Natural killer cell (primary cell): ENCODE measurements around the gene NCAM2. TPM values are rescaled to one million over a fixed set of nuclear protein-coding genes. Genes with fewer than 3 reads are reported as not detected.

ENCODE experiments used
- ATAC-seq, 3 donors: fragments of 150-1000 bp in 2 of 3; fragments of 200-7000 bp in 1 of 3; cut with Tn5 transposase; 1 replicate in 1 of 3; 2 replicates in 2 of 3; pipeline ENCODE4 v1.10.0; 2021; ENCODE audit warnings: mild to moderate bottlenecking in 2 of 3, moderate library complexity in 2 of 3
- DNase-seq, 2 donors: peaks; one replicate each; pipeline versions ENCODE4 v3.0.0 to v3.0.0-alpha.2; 2013 to 2021; ENCODE audit warnings: mixed read lengths in 1 of 2
- H3K27ac ChIP-seq: one replicate; pipeline ENCODE4 v1.5.1; 2013; ENCODE audit warnings: mild to moderate bottlenecking, low read length
- H3K27me3 ChIP-seq: one replicate; pipeline ENCODE4 v1.6.1; 2013; ENCODE audit warnings: low read length; ENCODE audit not compliant: control insufficient read depth, insufficient read depth
- H3K36me3 ChIP-seq: one replicate; pipeline ENCODE4 v1.6.1; 2013; ENCODE audit warnings: low read length; ENCODE audit not compliant: control insufficient read depth, insufficient read depth
- H3K4me1 ChIP-seq: one replicate; pipeline ENCODE4 v1.6.1; 2013; ENCODE audit warnings: low read length; ENCODE audit not compliant: control insufficient read depth, insufficient read depth
- H3K4me3 ChIP-seq: one replicate; pipeline ENCODE4 v1.5.1; 2013; ENCODE audit warnings: low read length
- H3K9me3 ChIP-seq: one replicate; pipeline ENCODE4 v1.6.1; 2013; ENCODE audit warnings: low read length; ENCODE audit not compliant: control insufficient read depth, insufficient read depth
- H3K27ac Mint-ChIP-seq, 2 donors: one replicate each; pipeline ENCODE4 v1.8.0; 2022; ENCODE audit warnings: mild to moderate bottlenecking in 2 of 2, mixed read lengths in 2 of 2, moderate library complexity in 1 of 2
- H3K27me3 Mint-ChIP-seq, 2 donors: one replicate each; pipeline ENCODE4 v1.8.0; 2022; ENCODE audit warnings: low read depth in 2 of 2, mixed read lengths in 2 of 2
- H3K36me3 Mint-ChIP-seq: one replicate; pipeline ENCODE4 v1.8.0; 2022; ENCODE audit warnings: mixed read lengths
- H3K4me1 Mint-ChIP-seq, 2 donors: one replicate each; pipeline ENCODE4 v1.8.0; 2022; ENCODE audit warnings: mixed read lengths in 2 of 2
- H3K4me3 Mint-ChIP-seq: one replicate; pipeline ENCODE4 v1.8.0; 2022; ENCODE audit warnings: mild to moderate bottlenecking, moderate library complexity, mixed read lengths
- H3K9me3 Mint-ChIP-seq, 2 donors: one replicate each; pipeline ENCODE4 v1.8.0; 2022; ENCODE audit warnings: mixed read lengths in 2 of 2
- CTCF ChIP-seq: fragments of 200-600 bp; IDR thresholded peaks from one replicate; pipeline ENCODE4 v1.8.0; 2022; ENCODE audit warnings: antibody characterized with exemption
- WGBS: methylation state at CpG from one replicate; pipeline ENCODE4 v1.1.7; 2013; ENCODE audit warnings: missing lambda C conversion rate; ENCODE audit not compliant: insufficient coverage; 5-methylcytosine and 5-hydroxymethylcytosine counted together
- intact Hi-C: fragments of 100-400 bp; cut with micrococcal nuclease; formaldehyde crosslinking; loops from one replicate; pipeline ENCODE4 v1.14.2; 2022
- total RNA-seq, 4 donors: library from RNA; stranded (reverse); fragments of 120-200 nt in 1 of 4; gene quantifications; one replicate each; pipeline versions ENCODE4 v1.2.3 to v1.2.4, GENCODE V29; 2013 to 2022

The NCAM2 gene
- total RNA-seq, 3 donors from 2014 or later (not counting 1 experiment from before 2014, with no cell fraction given), result not detected

- H3K27me3 ChIP-seq, result no peaks in the 10 kb centered on the region
- DNase-seq (no peak), ATAC-seq (no peak)
- intact Hi-C loops, result no loop called here
- H3K27ac Mint-ChIP-seq, result no peak overlapping the region
- H3K9me3 ChIP-seq, result no peaks in the 10 kb centered on the region
- TF ChIP-seq CTCF, result no peak
- peaks cover 7% of the 10 kb centered on the region for H3K36me3 Mint-ChIP-seq
- 34% methylated on average over 3 of the region's 4 CpGs for WGBS
- H3K4me1 ChIP-seq, result no peaks in the 10 kb centered on the region
- no peaks in the 10 kb centered on the region for H3K4me1 Mint-ChIP-seq
- no peak overlapping the region for H3K4me3 Mint-ChIP-seq
- no peaks in the 10 kb centered on the region for H3K27me3 Mint-ChIP-seq
- no peak overlapping the region for H3K4me3 ChIP-seq
- H3K36me3 ChIP-seq, result no peaks in the 10 kb centered on the region
- H3K27ac ChIP-seq, result no peak overlapping the region
- peaks cover 6 to 8% of the 10 kb centered on the region in 2 donors for H3K9me3 Mint-ChIP-seq
Measured at GRCh38 chr21:21051109-21052055, 53.2 kb downstream of the NCAM2 start.

- Histone ChIP-seq H3K27me3 (no peaks in the 10 kb centered on the region), H3K27ac (no peak overlapping the region), H3K4me3 (no peak overlapping the region), H3K4me1 (no peaks in the 10 kb centered on the region), H3K36me3 (no peaks in the 10 kb centered on the region), H3K9me3 (no peaks in the 10 kb centered on the region)
- no peaks in the 10 kb centered on the region for H3K27me3 Mint-ChIP-seq
- H3K36me3 Mint-ChIP-seq, result peaks cover 7% of the 10 kb centered on the region
- DNase-seq, result no peak
- intact Hi-C loops, result no loop called here
- H3K27ac Mint-ChIP-seq, result no peak overlapping the region
- no peak overlapping the region for H3K4me3 Mint-ChIP-seq
- WGBS, result no CpG with 5 or more reads among the region's 2 CpGs
- H3K4me1 Mint-ChIP-seq, result no peaks in the 10 kb centered on the region
- ATAC-seq, result no peak
- peaks cover 6 to 8% of the 10 kb centered on the region in 2 donors for H3K9me3 Mint-ChIP-seq
- no peak for TF ChIP-seq CTCF
Measured at GRCh38 chr21:21052672-21053071, 54.5 kb downstream of the NCAM2 start.

- no peak for DNase-seq
- H3K27me3 ChIP-seq, result no peaks in the 10 kb centered on the region
- Mint-ChIP-seq H3K27me3 (no peaks in the 10 kb centered on the region), H3K36me3 (no peaks in the 10 kb centered on the region), H3K4me3 (no peak overlapping the region), H3K9me3 (peaks cover 5 to 6% of the 10 kb centered on the region in 2 donors), H3K27ac (no peak overlapping the region), H3K4me1 (no peaks in the 10 kb centered on the region)
- H3K27ac ChIP-seq, result no peak overlapping the region
- H3K9me3 ChIP-seq, result no peaks in the 10 kb centered on the region
- ATAC-seq, result no peak
- TF ChIP-seq CTCF, result no peak
- H3K4me1 ChIP-seq, result no peaks in the 10 kb centered on the region
- intact Hi-C loops, result no loop called here
- no peak overlapping the region for H3K4me3 ChIP-seq
- WGBS, result 89% methylated on average over 7 of the region's 8 CpGs
- no peaks in the 10 kb centered on the region for H3K36me3 ChIP-seq
Measured at GRCh38 chr21:21057349-21058062, 59.3 kb downstream of the NCAM2 start.
